Cardiac muscle cell (in vitro differentiated cells and primary cell): ENCODE results near the gene CDH4. TPM values are rescaled to one million over a fixed set of nuclear protein-coding genes. Genes with fewer than 3 reads are reported as not detected.

ENCODE experiments used
- DNase-seq, 2 donors: peaks; one replicate each; pipeline versions ENCODE4 v3.0.0 to v3.0.0-alpha.2; 2010 to 2017; ENCODE audit warnings: low read depth in 1 of 2, low spot score in 1 of 2
- H3K27ac ChIP-seq: fragments of 200-600 bp; sonication (generic); 2 replicates; pipeline ENCODE4 v1.5.1; 2016
- H3K27me3 ChIP-seq: fragments of 200-600 bp; sonication (generic); 2 replicates; pipeline ENCODE4 v1.6.0; 2016; ENCODE audit warnings: control low read depth
- H3K36me3 ChIP-seq: fragments of 200-600 bp; sonication (generic); 2 replicates; pipeline ENCODE4 v1.5.1; 2016; ENCODE audit warnings: control low read depth
- H3K4me1 ChIP-seq: fragments of 200-600 bp; sonication (generic); 2 replicates; pipeline ENCODE4 v1.8.1; 2017; ENCODE audit warnings: low read depth, mild to moderate bottlenecking, mixed run types
- H3K4me3 ChIP-seq: fragments of 200-600 bp; sonication (generic); 2 replicates; pipeline ENCODE4 v1.5.1; 2016; ENCODE audit warnings: mild to moderate bottlenecking
- H3K9me3 ChIP-seq: fragments of 200-600 bp; sonication (generic); 2 replicates; pipeline ENCODE4 v1.5.1; 2017; ENCODE audit warnings: low read depth, mild to moderate bottlenecking, control low read depth
- CTCF ChIP-seq: IDR thresholded peaks from 2 replicates; pipeline ENCODE4 v1.5.1; 2012; ENCODE audit warnings: low read depth, mild to moderate bottlenecking, low read length
- polyA plus RNA-seq: library from polyadenylated mRNA; unstranded; fragments of >200 nt; fragmentation: Nextera tagmentation; extraction: Ambion mirVana; gene quantifications from 2 replicates; pipeline ENCODE4 v1.2.1, GENCODE V29; 2016
- total RNA-seq: library from RNA; depleted of rRNA; stranded (reverse); fragments of >200 nt; gene quantifications from 2 replicates; pipeline ENCODE4 v1.2.3, GENCODE V29; 2016

CDH4 gene
- total and polyA plus RNA-seq, 2 experiments from 2014 or later = 0.43 to 0.80 TPM

GRCh38 chr20:61561111-61561830 is 309.2 kb downstream of the CDH4 start:
- H3K27ac ChIP-seq = no peak overlapping the region
- H3K9me3 ChIP-seq = no peaks in the 10 kb centered on the region
- no peak for TF ChIP-seq CTCF
- H3K4me1 ChIP-seq = no peaks in the 10 kb centered on the region
- no peak for DNase-seq
- no peak overlapping the region for H3K4me3 ChIP-seq
- H3K27me3 ChIP-seq = no peaks in the 10 kb centered on the region
- no peaks in the 10 kb centered on the region for H3K36me3 ChIP-seq

GRCh38 chr20:61562491-61562890 is 310.4 kb downstream of the CDH4 start:
- Histone ChIP-seq H3K4me1 (no peaks in the 10 kb centered on the region), H3K4me3 (no peak overlapping the region), H3K27me3 (no peaks in the 10 kb centered on the region), H3K9me3 (no peaks in the 10 kb centered on the region), H3K36me3 (no peaks in the 10 kb centered on the region), H3K27ac (no peak overlapping the region)
- TF ChIP-seq CTCF = no peak
- DNase-seq = no peak

- Histone ChIP-seq H3K4me1 (no peaks in the 10 kb centered on the region), H3K27ac (no peak overlapping the region), H3K36me3 (no peaks in the 10 kb centered on the region), H3K27me3 (no peaks in the 10 kb centered on the region), H3K9me3 (no peaks in the 10 kb centered on the region), H3K4me3 (no peak overlapping the region)
- TF ChIP-seq CTCF = no peak
- no peak for DNase-seq
Measured at GRCh38 chr20:61562897-61563504, 310.9 kb downstream of the CDH4 start.

GRCh38 chr20:61564628-61565027 is 312.6 kb downstream of the CDH4 start:
- Histone ChIP-seq H3K9me3 (no peaks in the 10 kb centered on the region), H3K27ac (no peak overlapping the region), H3K36me3 (no peaks in the 10 kb centered on the region), H3K4me1 (no peaks in the 10 kb centered on the region), H3K4me3 (no peak overlapping the region), H3K27me3 (no peaks in the 10 kb centered on the region)
- DNase-seq = no peak
- no peak for TF ChIP-seq CTCF

GRCh38 chr20:61565791-61566190 is 313.7 kb downstream of the CDH4 start:
- H3K4me1 ChIP-seq = no peaks in the 10 kb centered on the region
- DNase-seq = no peak
- no peak for TF ChIP-seq CTCF
- no peaks in the 10 kb centered on the region for H3K36me3 ChIP-seq
- no peaks in the 10 kb centered on the region for H3K9me3 ChIP-seq
- no peak overlapping the region for H3K4me3 ChIP-seq
- H3K27ac ChIP-seq = no peak overlapping the region
- H3K27me3 ChIP-seq = no peaks in the 10 kb centered on the region
